HG03432 (cell line): ENCODE measurements around the gene ADPRHL1.
"Not testable (repeated sequence)": the region's sequence is repeated elsewhere in the genome, so short reads cannot be mapped to it uniquely, and the experiment has no call there.

Source experiments
- ATAC-seq: cut with Tn5 transposase; IDR thresholded peaks from one replicate; pipeline ENCODE4 v1.9.1; 2021; ENCODE audit warnings: mild to moderate bottlenecking, moderate library complexity; ENCODE audit not compliant: unreplicated experiment

Gene ADPRHL1

GRCh38 chr13:113374511-113375175 is 78.6 kb downstream of the ADPRHL1 start:
- no peak for ATAC-seq

- ATAC-seq: no peak
Observed at GRCh38 chr13:113373811-113374485, 79.3 kb downstream of the ADPRHL1 start.

GRCh38 chr13:113371701-113372100 is 81.6 kb downstream of the ADPRHL1 start:
- ATAC-seq: not testable (repeated sequence)

- ATAC-seq: no peak
Observed at GRCh38 chr13:113371061-113371460, 82.2 kb downstream of the ADPRHL1 start.

GRCh38 chr13:113369881-113370280 is 83.4 kb downstream of the ADPRHL1 start:
- no peak for ATAC-seq

GRCh38 chr13:113369189-113369588 is 84.1 kb downstream of the ADPRHL1 start:
- ATAC-seq: no peak

GRCh38 chr13:113368353-113368752 is 84.9 kb downstream of the ADPRHL1 start:
- not testable (repeated sequence) for ATAC-seq

GRCh38 chr13:113367771-113368170 is 85.5 kb downstream of the ADPRHL1 start:
- ATAC-seq: no peak

GRCh38 chr13:113367020-113367560 is 86.2 kb downstream of the ADPRHL1 start:
- ATAC-seq: no peak

- no peak for ATAC-seq
Observed at GRCh38 chr13:113365971-113366588, 87.2 kb downstream of the ADPRHL1 start.

- ATAC-seq: no peak
Observed at GRCh38 chr13:113365583-113365970, 87.7 kb downstream of the ADPRHL1 start.

- ATAC-seq: no peak
Observed at GRCh38 chr13:113364901-113365582, 88.2 kb downstream of the ADPRHL1 start.

- ATAC-seq: no peak
Observed at GRCh38 chr13:113364311-113364889, 88.9 kb downstream of the ADPRHL1 start.

- ATAC-seq: no peak
Observed at GRCh38 chr13:113361406-113361805, 91.9 kb downstream of the ADPRHL1 start.

GRCh38 chr13:113360446-113360845 is 92.8 kb downstream of the ADPRHL1 start:
- ATAC-seq: no peak

GRCh38 chr13:113359571-113359970 is 93.7 kb downstream of the ADPRHL1 start:
- no peak for ATAC-seq

- no peak for ATAC-seq
Observed at GRCh38 chr13:113358653-113359190, 94.6 kb downstream of the ADPRHL1 start.

GRCh38 chr13:113357529-113357928 is 95.8 kb downstream of the ADPRHL1 start:
- ATAC-seq: no peak

GRCh38 chr13:113356596-113356995 is 96.7 kb downstream of the ADPRHL1 start:
- ATAC-seq: no peak

GRCh38 chr13:113355621-113356020 is 97.7 kb downstream of the ADPRHL1 start:
- no peak for ATAC-seq
